Neural progenitor cell (in vitro differentiated cells): Measurements from ENCODE around the gene CYFIP2. TPM values are rescaled to one million over a fixed set of nuclear protein-coding genes. Genes with fewer than 3 reads are reported as not detected.

Experiments
- DNase-seq: peaks from one replicate; pipeline ENCODE4 v3.0.0-alpha.2; 2016; ENCODE audit warnings: low spot score
- H2AFZ ChIP-seq: fragments of 200-600 bp; sonication (generic); replicated peaks from 2 replicates; pipeline ENCODE4 v1.6.1; 2016; ENCODE audit warnings: antibody characterized with exemption
- H3F3A ChIP-seq: fragments of 200-600 bp; sonication (generic); 2 replicates; pipeline ENCODE4 v1.6.1; 2016; ENCODE audit warnings: antibody characterized with exemption, low read depth
- H3K27ac ChIP-seq: fragments of 200-600 bp; sonication (generic); 2 replicates; pipeline ENCODE4 v1.5.1; 2016; ENCODE audit warnings: mild to moderate bottlenecking
- H3K27me3 ChIP-seq: fragments of 200-600 bp; sonication (generic); 2 replicates; pipeline ENCODE4 v1.6.1; 2016; ENCODE audit warnings: mild to moderate bottlenecking, moderate library complexity
- H3K36me3 ChIP-seq: fragments of 200-600 bp; sonication (generic); 2 replicates; pipeline ENCODE4 v1.5.1; 2016
- H3K4me1 ChIP-seq: fragments of 200-600 bp; sonication (generic); 2 replicates; pipeline ENCODE4 v1.6.1; 2016; ENCODE audit warnings: mixed run types
- H3K4me2 ChIP-seq: fragments of 200-600 bp; sonication (generic); 2 replicates; pipeline ENCODE4 v1.6.1; 2016
- H3K4me3 ChIP-seq: fragments of 200-600 bp; sonication (generic); 2 replicates; pipeline ENCODE4 v1.5.1; 2016
- H3K79me2 ChIP-seq: fragments of 200-600 bp; sonication (generic); 2 replicates; pipeline ENCODE4 v1.6.1; 2016; ENCODE audit warnings: low read depth
- H3K9ac ChIP-seq: fragments of 200-600 bp; sonication (generic); 2 replicates; pipeline ENCODE4 v1.6.1; 2016
- H3K9me3 ChIP-seq: fragments of 200-600 bp; sonication (generic); 2 replicates; pipeline ENCODE4 v1.5.1; 2016; ENCODE audit warnings: low read depth
- H4K20me1 ChIP-seq: fragments of 200-600 bp; sonication (generic); 2 replicates; pipeline ENCODE4 v1.6.1; 2016; ENCODE audit warnings: low read depth
- H3K27ac Mint-ChIP-seq: 3 replicates; pipeline ENCODE4 v1.8.0; 2021; ENCODE audit warnings: mixed read lengths
- H3K27me3 Mint-ChIP-seq: 2 replicates; pipeline ENCODE4 v1.8.0; 2022; ENCODE audit warnings: low read depth, mild to moderate bottlenecking, inconsistent platforms, moderate library complexity, mixed read lengths; ENCODE audit not compliant: insufficient read depth
- H3K36me3 Mint-ChIP-seq: 3 replicates; pipeline ENCODE4 v1.8.0; 2021; ENCODE audit warnings: mixed read lengths
- H3K4me1 Mint-ChIP-seq: 3 replicates; pipeline ENCODE4 v1.8.0; 2021; ENCODE audit warnings: mixed read lengths
- H3K4me3 Mint-ChIP-seq: 3 replicates; pipeline ENCODE4 v1.8.0; 2021; ENCODE audit warnings: mild to moderate bottlenecking, moderate library complexity, mixed read lengths
- H3K9me3 Mint-ChIP-seq: 3 replicates; pipeline ENCODE4 v1.8.0; 2020; ENCODE audit warnings: mixed read lengths
- CTCF ChIP-seq: fragments of 200-600 bp; sonication (generic); IDR thresholded peaks from 2 replicates; pipeline ENCODE4 v1.5.1; 2017; ENCODE audit warnings: antibody characterized with exemption, mild to moderate bottlenecking
- EZH2 ChIP-seq: fragments of 200-600 bp; sonication (generic); IDR thresholded peaks from 2 replicates; pipeline ENCODE4 v1.6.1; 2017; ENCODE audit warnings: antibody characterized with exemption, mild to moderate bottlenecking, moderate library complexity
- EZH2phosphoT487 ChIP-seq: fragments of 200-600 bp; sonication (generic); IDR thresholded peaks from 2 replicates; pipeline ENCODE4 v1.6.1; 2017; ENCODE audit warnings: antibody characterized with exemption
- total RNA-seq: library from RNA; depleted of rRNA; stranded (reverse); fragments of >200 nt; gene quantifications from 2 replicates; pipeline ENCODE4 v1.2.3, GENCODE V29; 2015; ENCODE audit warnings: low replicate concordance

Gene CYFIP2
- total RNA-seq, 1 donor from 2014 or later = 70.2 TPM

- TF ChIP-seq EZH2 (no peak), EZH2phosphoT487 (no peak), CTCF (no peak)
- Mint-ChIP-seq H3K27ac (no peak overlapping the region), H3K4me1 (peaks cover 8% of the 10 kb centered on the region), H3K36me3 (no peaks in the 10 kb centered on the region), H3K9me3 (no peaks in the 10 kb centered on the region), H3K4me3 (no peak overlapping the region), H3K27me3 (peaks cover 4% of the 10 kb centered on the region)
- Histone ChIP-seq H3F3A (peaks cover 4% of the 10 kb centered on the region), H3K9me3 (no peaks in the 10 kb centered on the region), H2AFZ (peak overlapping the region; percentile 82), H3K4me2 (no peak overlapping the region), H3K36me3 (no peaks in the 10 kb centered on the region), H3K4me1 (peaks cover 10% of the 10 kb centered on the region), H4K20me1 (no peaks in the 10 kb centered on the region), H3K9ac (no peak overlapping the region), H3K27ac (no peak overlapping the region), H3K27me3 (no peaks in the 10 kb centered on the region), H3K4me3 (no peak overlapping the region), H3K79me2 (no peaks in the 10 kb centered on the region)
- peak; percentile 17 for DNase-seq
Observed at GRCh38 chr5:157245476-157245875, 20.4 kb upstream of the CYFIP2 start.

- H3K27me3 ChIP-seq = no peaks in the 10 kb centered on the region
- Mint-ChIP-seq H3K27me3 (peaks cover 4% of the 10 kb centered on the region), H3K9me3 (no peaks in the 10 kb centered on the region), H3K4me1 (peaks cover 8% of the 10 kb centered on the region), H3K27ac (no peak overlapping the region), H3K36me3 (no peaks in the 10 kb centered on the region), H3K4me3 (no peak overlapping the region)
- no peak overlapping the region for H3K27ac ChIP-seq
- TF ChIP-seq EZH2 (no peak), EZH2phosphoT487 (no peak), CTCF (no peak)
- no peaks in the 10 kb centered on the region for H4K20me1 ChIP-seq
- no peak overlapping the region for H2AFZ ChIP-seq
- no peak for DNase-seq
- H3K4me1 ChIP-seq = peaks cover 10% of the 10 kb centered on the region
- no peak overlapping the region for H3K4me2 ChIP-seq
- peaks cover 4% of the 10 kb centered on the region for H3F3A ChIP-seq
- H3K9ac ChIP-seq = no peak overlapping the region
- H3K9me3 ChIP-seq = no peaks in the 10 kb centered on the region
- H3K79me2 ChIP-seq = no peaks in the 10 kb centered on the region
- H3K4me3 ChIP-seq = no peak overlapping the region
- H3K36me3 ChIP-seq = no peaks in the 10 kb centered on the region
Observed at GRCh38 chr5:157245886-157246285, 20.0 kb upstream of the CYFIP2 start.

GRCh38 chr5:157247267-157247666 lies 18.7 kb upstream of the CYFIP2 start:
- no peaks in the 10 kb centered on the region for H3K27me3 ChIP-seq
- no peak overlapping the region for H3K9ac ChIP-seq
- Mint-ChIP-seq H3K4me3 (no peak overlapping the region), H3K9me3 (no peaks in the 10 kb centered on the region), H3K36me3 (no peaks in the 10 kb centered on the region), H3K27ac (no peak overlapping the region), H3K27me3 (peaks cover 4% of the 10 kb centered on the region), H3K4me1 (peaks cover 8% of the 10 kb centered on the region)
- peaks cover 10% of the 10 kb centered on the region for H3K4me1 ChIP-seq
- no peaks in the 10 kb centered on the region for H4K20me1 ChIP-seq
- H3K36me3 ChIP-seq = no peaks in the 10 kb centered on the region
- no peaks in the 10 kb centered on the region for H3K9me3 ChIP-seq
- H3K4me2 ChIP-seq = no peak overlapping the region
- no peak overlapping the region for H2AFZ ChIP-seq
- peaks cover 4% of the 10 kb centered on the region for H3F3A ChIP-seq
- no peak for DNase-seq
- H3K27ac ChIP-seq = no peak overlapping the region
- no peaks in the 10 kb centered on the region for H3K79me2 ChIP-seq
- TF ChIP-seq CTCF (no peak), EZH2 (no peak), EZH2phosphoT487 (no peak)
- no peak overlapping the region for H3K4me3 ChIP-seq
